Panc1 (cell line): ENCODE data around the gene SEMA4F. TPM values are rescaled to one million over a fixed set of nuclear protein-coding genes. Genes with fewer than 3 reads are reported as not detected.

Experiments used
- ATAC-seq: fragments of 200-7000 bp; cut with Tn5 transposase; 2 replicates; pipeline ENCODE4 v1.9.1; 2020; ENCODE audit warnings: mild to moderate bottlenecking, moderate library complexity
- BruUV-seq: library from RNA; stranded (reverse); fragments of 400-500 nt; replicated peaks from 2 replicates; lab custom pipeline; 2021; lab: Mats Ljungman, UMichigan
- CTCF ChIA-PET: fragments of 300-600 bp; sonication (Branson Sonifier 250); formaldehyde crosslinking; loops from one replicate; lab custom pipeline; 2022; ENCODE audit warnings: antibody characterized with exemption; lab: Charles Lee
- POLR2A ChIA-PET: fragments of 300-600 bp; sonication (Branson Sonifier 250); formaldehyde crosslinking; loops from one replicate; lab custom pipeline; 2022; ENCODE audit warnings: antibody characterized with exemption; lab: Charles Lee
- DNase-seq: peaks from one replicate; pipeline ENCODE4 v3.0.0-alpha.2; 2010; ENCODE audit warnings: low read depth, low spot score
- H3K27ac ChIP-seq: 2 replicates; pipeline ENCODE4 v1.5.1; 2011; ENCODE audit warnings: mild to moderate bottlenecking, low read length, inconsistent platforms
- H3K27me3 ChIP-seq: fragments of 200-500 bp; sonication (Bioruptor generic); 2 replicates; pipeline ENCODE4 v1.6.0; 2014; ENCODE audit warnings: low read length, inconsistent platforms; ENCODE audit not compliant: control insufficient read depth, insufficient read depth
- H3K36me3 ChIP-seq: fragments of 200-500 bp; sonication (Bioruptor generic); 2 replicates; pipeline ENCODE4 v1.5.1; 2014; ENCODE audit warnings: inconsistent platforms, mild to moderate bottlenecking, low read length, moderate library complexity; ENCODE audit not compliant: control insufficient read depth, insufficient read depth
- H3K4me1 ChIP-seq: 2 replicates; pipeline ENCODE4 v1.5.1; 2011; ENCODE audit warnings: inconsistent platforms, mild to moderate bottlenecking, low read length, moderate library complexity; ENCODE audit not compliant: control insufficient read depth, insufficient read depth
- H3K4me3 ChIP-seq, 2 experiments: 2 replicates each; pipeline ENCODE4 v1.5.1; 2011 to 2012; ENCODE audit warnings: low read depth in 2 of 2, low read length in 2 of 2, mild to moderate bottlenecking in 2 of 2, inconsistent platforms in 1 of 2, moderate library complexity in 1 of 2
- H3K9me3 ChIP-seq: fragments of 200-500 bp; sonication (Bioruptor generic); 2 replicates; pipeline ENCODE4 v1.5.1; 2014; ENCODE audit warnings: low read depth, mild to moderate bottlenecking, inconsistent platforms, low read length, moderate library complexity; ENCODE audit not compliant: control insufficient read depth, insufficient read depth
- CTCF ChIP-seq: fragments of 450-650 bp; IDR thresholded peaks from 2 replicates; pipeline ENCODE4 v1.5.1; 2017; ENCODE audit warnings: mild to moderate bottlenecking
- POLR2AphosphoS5 ChIP-seq: IDR thresholded peaks from 2 replicates; pipeline ENCODE4 v1.6.1; 2012; ENCODE audit warnings: mild to moderate bottlenecking, low read depth, low read length, moderate library complexity
- SIN3A ChIP-seq: IDR thresholded peaks from 2 replicates; pipeline ENCODE4 v1.6.1; 2012; ENCODE audit warnings: low read depth, mild to moderate bottlenecking, low read length, moderate library complexity, borderline replicate concordance; ENCODE audit not compliant: insufficient read depth
- TCF7L2 ChIP-seq: IDR thresholded peaks from 2 replicates; pipeline ENCODE4 v1.6.1; 2011; ENCODE audit warnings: mild to moderate bottlenecking, low read depth, low read length, inconsistent platforms
- in situ Hi-C: cut with HindIII; loops from 2 replicates; pipeline ENCODE4 v1.10.0; 2016; ENCODE audit warnings: low sequenced_read_pairs, low pct_unique_long_range_greater_than_20kb
- intact Hi-C: fragments of 100-400 bp; cut with micrococcal nuclease; formaldehyde crosslinking; loops from one replicate; pipeline ENCODE4 v1.10.0; 2022; ENCODE audit not compliant: unreplicated experiment
- total RNA-seq: library from RNA; stranded (reverse); gene quantifications from one replicate; pipeline ENCODE4 v1.2.1, GENCODE V29; 2021; ENCODE audit not compliant: unreplicated experiment
- TF ChIP-seq, protein P1 (sequence below), 2 experiments: IDR thresholded peaks; 2 replicates each; pipeline ENCODE4 v1.6.1; 2011 to 2012; ENCODE audit warnings: low read depth in 2 of 2, control low read depth in 1 of 2, low read length in 1 of 2, mild to moderate bottlenecking in 1 of 2, moderate library complexity in 1 of 2; ENCODE audit not compliant: insufficient read depth in 1 of 2

The SEMA4F gene
- total RNA-seq, 1 experiment from 2014 or later, result 13.3 TPM

- DNase-seq (peak; percentile 67), ATAC-seq (peak; percentile 97)
- TF ChIP-seq CTCF (peak; percentile 95), POLR2AphosphoS5 (no peak), SIN3A (no peak), TCF7L2 (no peak)
- TF ChIP-seq, protein P1, sequence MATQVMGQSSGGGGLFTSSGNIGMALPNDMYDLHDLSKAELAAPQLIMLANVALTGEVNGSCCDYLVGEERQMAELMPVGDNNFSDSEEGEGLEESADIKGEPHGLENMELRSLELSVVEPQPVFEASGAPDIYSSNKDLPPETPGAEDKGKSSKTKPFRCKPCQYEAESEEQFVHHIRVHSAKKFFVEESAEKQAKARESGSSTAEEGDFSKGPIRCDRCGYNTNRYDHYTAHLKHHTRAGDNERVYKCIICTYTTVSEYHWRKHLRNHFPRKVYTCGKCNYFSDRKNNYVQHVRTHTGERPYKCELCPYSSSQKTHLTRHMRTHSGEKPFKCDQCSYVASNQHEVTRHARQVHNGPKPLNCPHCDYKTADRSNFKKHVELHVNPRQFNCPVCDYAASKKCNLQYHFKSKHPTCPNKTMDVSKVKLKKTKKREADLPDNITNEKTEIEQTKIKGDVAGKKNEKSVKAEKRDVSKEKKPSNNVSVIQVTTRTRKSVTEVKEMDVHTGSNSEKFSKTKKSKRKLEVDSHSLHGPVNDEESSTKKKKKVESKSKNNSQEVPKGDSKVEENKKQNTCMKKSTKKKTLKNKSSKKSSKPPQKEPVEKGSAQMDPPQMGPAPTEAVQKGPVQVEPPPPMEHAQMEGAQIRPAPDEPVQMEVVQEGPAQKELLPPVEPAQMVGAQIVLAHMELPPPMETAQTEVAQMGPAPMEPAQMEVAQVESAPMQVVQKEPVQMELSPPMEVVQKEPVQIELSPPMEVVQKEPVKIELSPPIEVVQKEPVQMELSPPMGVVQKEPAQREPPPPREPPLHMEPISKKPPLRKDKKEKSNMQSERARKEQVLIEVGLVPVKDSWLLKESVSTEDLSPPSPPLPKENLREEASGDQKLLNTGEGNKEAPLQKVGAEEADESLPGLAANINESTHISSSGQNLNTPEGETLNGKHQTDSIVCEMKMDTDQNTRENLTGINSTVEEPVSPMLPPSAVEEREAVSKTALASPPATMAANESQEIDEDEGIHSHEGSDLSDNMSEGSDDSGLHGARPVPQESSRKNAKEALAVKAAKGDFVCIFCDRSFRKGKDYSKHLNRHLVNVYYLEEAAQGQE (IDR thresholded peaks at IDR 0.05; ENCODE audit: insufficient read depth in 1 of 2, low read depth in 2 of 2, low read length in 1 of 2), result no peak
- no TSS peak for BruUV-seq
- POLR2A ChIA-PET, result no interaction called here
- peak overlapping the region; percentile 53 to 71 for H3K4me3 ChIP-seq
- in situ Hi-C loops (no loop called here), intact Hi-C loops (loop anchor here (1.0 kb wide), 1 partner anchor 161 kb away; no protein-coding TSS in a partner anchor)
- peaks cover 21% of the 10 kb centered on the region for H3K27me3 ChIP-seq
- H3K9me3 ChIP-seq, result no peaks in the 10 kb centered on the region
- H3K36me3 ChIP-seq, result no peaks in the 10 kb centered on the region
- H3K4me1 ChIP-seq, result peaks cover 3% of the 10 kb centered on the region; the same call in 1 of the 2 replicates
- no peak overlapping the region for H3K27ac ChIP-seq
- CTCF ChIA-PET, result interaction anchor here (0.6 to 1.1 kb wide), 4 partner anchors 14 to 162 kb away, joined by 3 to 11 read pairs (median 7); no protein-coding TSS in a partner anchor
Measured at GRCh38 chr2:74715081-74715791, 61.2 kb downstream of the SEMA4F start.

DNA sequence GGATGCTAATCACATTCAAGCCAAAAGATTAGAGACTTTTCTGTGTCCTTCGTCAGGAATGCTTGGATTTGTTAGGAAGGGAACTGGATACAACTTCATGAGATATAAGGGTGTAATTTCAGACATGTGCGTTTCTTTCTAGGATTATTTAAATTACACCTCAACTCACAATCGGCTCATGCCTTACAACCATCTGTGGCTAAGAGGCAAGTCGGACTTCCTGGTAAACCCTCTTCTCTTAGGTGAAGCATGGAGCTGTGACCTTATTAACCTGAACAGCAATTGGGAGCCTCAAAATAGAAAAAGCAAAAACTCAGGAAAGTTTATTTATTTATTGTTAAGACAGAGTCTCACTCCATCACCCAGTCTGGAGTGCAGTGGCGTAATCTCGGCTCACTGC, 61.8 kb downstream of the SEMA4F start:
- TF ChIP-seq CTCF, result no peak
- TF ChIP-seq, protein P1 (IDR thresholded peaks at IDR 0.05; ENCODE audit: insufficient read depth in 1 of 2, low read depth in 2 of 2, low read length in 1 of 2), result no peak
- TF ChIP-seq POLR2AphosphoS5, result no peak
- TF ChIP-seq TCF7L2, result no peak
- TF ChIP-seq SIN3A, result no peak
- intact Hi-C loops (loop anchor here (1.0 kb wide), 1 partner anchor 160 kb away; no protein-coding TSS in a partner anchor), in situ Hi-C loops (no loop called here)
- Histone ChIP-seq H3K4me3 (peak overlapping the region; percentile 53 to 71), H3K27ac (no peak overlapping the region), H3K4me1 (peaks cover 3% of the 10 kb centered on the region; the same call in 1 of the 2 replicates), H3K36me3 (no peaks in the 10 kb centered on the region), H3K9me3 (no peaks in the 10 kb centered on the region), H3K27me3 (peaks cover 21% of the 10 kb centered on the region)
- ATAC-seq (no peak), DNase-seq (no peak)
- ChIA-PET POLR2A (no interaction called here), CTCF (interaction anchor here (0.6 to 1.1 kb wide), 3 partner anchors 15 to 254 kb away, joined by 3 to 7 read pairs (median 4); no protein-coding TSS in a partner anchor)
- BruUV-seq, result no TSS peak
